Measurements from ENCODE around the gene SEC31A. TPM values are rescaled to one million over a fixed set of nuclear protein-coding genes. Genes with fewer than 3 reads are reported as not detected.

The SEC31A gene
- polyA plus RNA-seq, 1 donor = 175 TPM

- DNase-seq (ENCODE audit: low read depth) = no peak
These were observed 99.8 kb downstream of the SEC31A start for GRCh38 chr4:82791179-82791578.

GRCh38 chr4:82790060-82790660, 100.8 kb downstream of the SEC31A start:
- DNase-seq (ENCODE audit: low read depth) = no peak

DNA sequence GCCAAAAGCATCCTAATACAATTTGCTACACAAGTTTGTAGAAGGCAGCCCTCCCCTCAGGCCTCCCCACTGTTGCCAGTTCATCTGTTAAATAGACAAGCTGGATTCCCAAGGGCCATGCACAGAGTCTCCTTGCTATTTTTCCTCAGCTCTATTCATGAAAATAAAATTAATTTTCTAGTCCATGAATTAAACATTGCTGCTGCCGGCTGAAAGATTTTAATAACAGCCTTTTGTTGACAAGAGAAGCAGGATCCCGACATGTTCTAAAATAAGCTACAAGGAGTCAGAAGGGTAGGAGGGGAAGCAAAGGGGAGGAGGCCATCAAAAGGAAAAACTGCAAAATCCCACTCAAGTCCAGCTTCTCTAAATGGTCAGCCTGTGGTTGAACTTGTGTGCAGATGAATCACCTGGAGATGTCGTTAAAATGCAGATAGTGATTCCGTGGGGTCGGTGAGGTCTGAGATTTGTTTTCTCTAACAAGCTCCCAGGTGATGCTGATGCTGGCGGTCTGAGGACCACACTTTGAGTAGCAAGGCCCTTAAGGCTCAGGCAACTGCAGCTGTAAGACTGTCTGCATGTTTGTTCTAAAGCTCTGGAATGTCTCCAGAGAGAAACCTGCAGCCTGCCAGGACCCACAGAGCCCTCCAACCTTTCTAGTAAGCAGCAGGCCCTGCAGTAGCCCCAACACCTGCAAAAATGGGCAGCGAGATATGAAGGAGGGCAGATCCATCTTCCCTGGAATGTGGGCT, 101.8 kb downstream of the SEC31A start:
- DNase-seq (ENCODE audit: low read depth) = no peak

DNA sequence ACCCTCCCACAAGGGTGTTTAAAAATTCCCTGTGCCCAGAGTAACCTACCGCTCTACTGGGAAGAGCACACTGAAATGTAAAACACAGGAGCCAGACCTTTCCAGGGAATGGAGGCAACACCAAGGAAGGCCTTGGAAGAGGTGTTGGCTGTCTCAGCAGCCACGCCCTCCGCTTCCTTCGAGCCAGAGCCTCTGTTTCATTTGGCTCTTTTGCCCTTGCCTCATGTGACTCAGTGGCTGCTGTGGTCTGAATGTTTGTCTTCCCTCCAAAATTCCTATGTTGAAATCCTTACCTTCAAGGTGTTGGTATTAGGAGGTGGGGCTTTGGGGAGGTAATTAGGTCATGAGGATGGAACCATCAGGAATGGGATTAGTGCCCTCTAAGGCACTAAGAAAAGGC, 103.6 kb downstream of the SEC31A start:
- no peak for DNase-seq (ENCODE audit: low read depth)

DNA sequence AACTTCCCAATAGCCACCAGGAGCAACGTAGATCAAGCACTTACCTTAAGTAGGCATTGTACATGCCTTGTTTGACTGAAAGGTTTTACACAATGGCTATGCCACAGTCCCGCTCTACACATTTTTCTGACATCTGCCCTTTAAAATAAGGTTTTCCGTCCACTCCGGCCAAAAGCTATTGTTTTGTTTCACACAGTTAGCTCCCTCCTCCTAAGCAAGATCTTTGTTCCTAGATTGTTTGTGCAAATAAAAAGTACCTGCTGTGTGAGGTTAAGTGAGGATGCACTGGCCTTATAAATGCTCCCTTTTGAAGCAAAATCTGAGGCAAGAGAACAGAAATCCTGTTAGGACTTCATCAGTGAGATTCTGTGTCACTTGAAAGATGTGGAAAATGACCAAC, 104.1 kb downstream of the SEC31A start:
- no peak for DNase-seq (ENCODE audit: low read depth)

DNA sequence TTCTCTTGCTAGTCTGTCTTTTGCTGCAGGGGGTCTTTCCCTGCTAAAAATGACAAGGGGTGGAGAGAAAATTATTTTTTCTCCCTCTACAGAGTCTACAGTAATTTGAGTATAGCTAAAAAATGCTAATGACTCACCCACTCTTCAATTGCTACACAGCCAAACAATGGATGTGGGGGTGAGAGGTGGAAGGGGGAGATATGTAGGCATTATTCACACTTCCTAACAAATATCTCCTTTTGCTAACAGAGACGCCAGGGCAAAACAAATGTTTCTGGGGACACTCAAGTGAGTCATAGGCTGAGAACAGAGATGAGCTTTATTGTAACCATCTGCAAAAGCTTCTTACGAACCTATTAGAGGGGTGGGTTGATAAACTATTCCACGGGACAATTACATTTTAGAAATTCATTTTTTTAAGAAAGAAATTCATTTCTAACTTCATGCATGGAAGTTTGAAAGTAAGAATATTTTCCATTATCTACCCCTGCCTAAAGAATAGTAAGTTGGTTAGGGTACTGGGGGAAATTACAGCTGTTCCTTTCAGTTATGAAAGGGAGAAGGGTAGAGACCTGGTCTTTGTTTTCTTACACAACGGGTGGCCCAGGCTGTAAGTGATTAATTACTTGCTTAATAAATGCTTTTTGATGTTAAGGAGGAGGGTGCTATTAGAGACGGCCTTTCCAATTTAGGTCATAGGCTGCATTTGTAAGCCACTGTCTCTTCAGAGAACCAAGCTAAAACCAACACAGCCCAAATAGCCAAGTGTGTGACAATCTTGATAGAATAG, 105.1 kb downstream of the SEC31A start:
- DNase-seq (ENCODE audit: low read depth) = no peak

- no peak for DNase-seq (ENCODE audit: low read depth)
These were observed 106.0 kb downstream of the SEC31A start for GRCh38 chr4:82784681-82785610.

- no peak for DNase-seq (ENCODE audit: low read depth)
These were observed 108.2 kb downstream of the SEC31A start for GRCh38 chr4:82782626-82783345.

DNA sequence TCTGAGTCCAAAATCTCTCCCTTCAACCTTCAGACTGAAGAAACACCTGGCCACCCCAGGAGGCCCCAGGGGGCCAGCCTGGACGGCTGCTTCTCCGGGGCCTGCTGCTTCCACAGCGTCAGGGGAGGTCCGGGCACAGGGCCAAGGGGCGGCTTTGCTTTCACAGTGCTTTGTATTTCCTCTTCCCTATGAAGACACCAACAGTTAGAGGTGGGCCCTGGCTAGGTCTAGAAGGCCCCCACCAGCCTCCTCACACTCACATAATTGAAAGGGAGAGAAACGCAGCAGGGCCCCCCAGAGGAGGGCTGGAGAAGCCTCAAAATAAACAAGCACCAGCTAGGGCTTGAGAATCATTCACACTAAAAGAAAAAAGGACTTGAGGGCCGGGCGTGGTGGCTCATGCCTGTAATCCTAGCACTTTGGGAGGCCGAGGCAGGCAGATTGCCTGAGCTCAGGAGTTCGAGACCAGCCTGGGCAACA, 110.2 kb downstream of the SEC31A start:
- DNase-seq (ENCODE audit: low read depth) = no peak

DNA sequence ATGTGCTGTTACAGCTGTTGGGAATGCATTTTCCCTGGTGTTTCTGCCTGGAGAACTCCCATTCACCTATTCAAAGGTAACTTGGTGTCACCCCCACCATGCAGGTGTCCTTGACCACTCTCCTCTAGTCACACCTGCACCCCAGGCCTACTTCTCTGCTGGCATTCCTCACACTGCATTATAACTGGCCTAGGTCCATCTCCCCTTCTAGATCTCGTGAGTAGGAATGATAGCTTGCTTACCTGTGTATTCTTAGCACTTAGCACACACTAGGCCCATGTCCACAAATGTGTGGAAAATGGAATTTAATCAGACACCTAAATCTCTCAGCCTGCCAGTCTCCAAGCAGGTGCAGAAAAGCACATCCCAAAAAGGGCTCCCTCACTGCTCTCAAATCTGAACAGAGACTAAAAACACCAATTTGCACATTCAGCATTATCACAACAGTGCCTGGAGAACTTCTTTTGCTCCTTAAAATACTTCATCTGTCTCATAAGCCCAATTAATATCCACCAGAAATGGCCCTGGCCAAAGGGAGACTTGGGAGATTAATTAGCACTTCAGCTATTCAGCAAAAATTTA, 110.7 kb downstream of the SEC31A start:
- DNase-seq (ENCODE audit: low read depth) = no peak

DNA sequence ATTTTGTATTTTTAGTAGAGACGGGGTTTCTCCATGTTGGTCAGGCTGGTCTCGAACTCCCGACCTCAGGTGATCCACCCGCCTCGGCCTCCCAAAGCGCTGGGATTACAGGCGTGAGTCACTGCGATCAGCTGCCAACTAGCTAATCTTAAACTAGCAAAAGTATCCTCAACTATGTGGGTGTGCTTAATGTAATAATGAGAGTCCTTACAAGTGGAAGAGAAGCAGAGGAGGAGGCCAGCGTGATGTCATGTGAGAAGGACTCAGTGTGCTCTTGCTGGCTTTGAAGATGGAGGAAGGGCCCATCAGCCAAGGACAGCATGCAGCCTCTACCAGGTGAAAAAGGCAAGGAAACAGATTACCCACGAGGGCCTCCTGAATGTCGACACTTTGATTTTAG, 111.9 kb downstream of the SEC31A start:
- DNase-seq (ENCODE audit: low read depth) = no peak

DNA sequence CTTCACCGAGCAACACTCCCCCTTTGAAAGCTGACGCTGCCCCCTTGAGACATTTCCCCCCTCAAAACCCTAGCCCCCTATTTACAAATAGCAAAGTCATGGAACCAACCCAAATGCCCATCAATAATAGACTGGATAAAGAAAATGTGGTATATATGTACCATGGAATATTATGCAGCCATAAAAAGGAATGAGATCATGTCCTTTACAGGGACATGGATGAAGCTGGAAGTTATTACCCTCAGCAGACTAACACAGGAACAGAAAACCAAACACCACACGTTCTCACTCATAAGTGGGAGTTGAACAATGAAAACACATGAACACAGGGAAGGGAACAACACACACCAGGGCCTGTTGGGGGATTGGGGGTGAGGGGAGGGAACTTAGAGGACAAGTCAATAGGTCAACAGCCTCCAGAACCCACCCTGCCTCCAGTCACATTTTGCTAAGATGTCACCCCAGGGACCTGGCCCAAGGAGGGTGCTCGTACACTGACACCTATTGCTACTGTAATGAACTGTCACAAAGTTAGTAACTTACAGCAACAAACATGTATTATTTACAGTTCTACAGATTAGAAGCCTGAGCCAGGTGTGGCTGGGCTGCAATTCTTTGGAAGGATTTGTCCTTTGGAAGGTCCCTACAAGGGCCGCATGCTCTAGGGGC, 113.0 kb downstream of the SEC31A start:
- no peak for DNase-seq (ENCODE audit: low read depth)

GRCh38 chr4:82776925-82777542, 113.9 kb downstream of the SEC31A start:
- DNase-seq (ENCODE audit: low read depth) = no peak

DNA sequence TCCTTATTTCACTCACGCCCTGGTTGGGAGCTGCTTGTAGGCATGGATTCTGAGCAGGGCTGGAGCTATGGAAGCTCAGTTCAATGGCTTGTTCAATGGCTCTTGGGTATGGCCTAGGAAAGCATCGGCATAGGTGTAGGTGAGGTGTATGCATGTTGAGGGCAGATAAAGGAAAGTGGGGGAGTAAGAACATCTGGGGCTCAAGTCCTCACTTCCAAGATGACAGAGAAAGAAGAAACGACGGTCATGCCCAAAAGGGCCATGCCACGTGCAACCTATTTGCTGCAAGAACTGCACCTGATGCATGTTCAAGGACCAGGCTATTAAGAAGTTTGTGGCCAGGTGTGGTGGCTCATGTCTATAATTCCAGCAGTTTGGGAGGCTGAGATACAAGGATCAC, 115.7 kb downstream of the SEC31A start:
- no peak for DNase-seq (ENCODE audit: low read depth)

GRCh38 chr4:82774711-82775171, 116.2 kb downstream of the SEC31A start:
- DNase-seq (ENCODE audit: low read depth) = no peak

GRCh38 chr4:82773057-82773456, 117.9 kb downstream of the SEC31A start:
- no peak for DNase-seq (ENCODE audit: low read depth)

DNA sequence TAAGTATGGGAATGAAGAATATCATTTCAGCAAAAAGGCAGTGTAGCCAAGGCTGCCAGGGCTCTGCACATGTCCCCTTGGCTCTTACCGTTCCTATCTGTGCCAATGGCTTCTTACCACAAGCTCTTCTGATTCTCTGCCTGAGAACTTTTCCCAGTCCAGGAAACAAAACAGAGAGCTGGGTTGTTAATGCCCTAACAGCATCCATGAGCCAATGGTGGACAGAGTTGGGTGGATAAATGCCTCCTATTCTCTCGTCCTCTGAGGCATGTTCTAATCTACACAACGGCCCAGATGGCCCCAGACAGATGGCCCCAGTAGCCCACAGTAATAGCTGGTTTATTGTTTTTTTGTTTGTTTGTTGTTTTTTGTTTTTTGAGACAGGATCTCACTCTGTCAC, 120.3 kb downstream of the SEC31A start:
- DNase-seq (ENCODE audit: low read depth) = no peak

Measured in forelimb muscle (tissue), 1 donor.